Endothelial cell of umbilical vein (primary cell): ENCODE results near the gene ZNF385C. TPM values are rescaled to one million over a fixed set of nuclear protein-coding genes. Genes with fewer than 3 reads are reported as not detected.

ENCODE experiments used
- BruUV-seq: library from RNA; stranded (reverse); fragments of 400-500 nt; replicated peaks from 2 replicates; lab custom pipeline; 2021; lab: Mats Ljungman, UMichigan
- CTCF ChIA-PET: fragments of 300-600, 350-600 bp; sonication (Branson Sonifier 250); formaldehyde crosslinking; loops from one replicate; lab custom pipeline; 2021; ENCODE audit warnings: antibody characterized with exemption, inconsistent platforms; lab: Charles Lee
- POLR2A ChIA-PET: fragments of 300-600, 350-600 bp; sonication (Branson Sonifier 250); formaldehyde crosslinking; loops from one replicate; lab custom pipeline; 2021; ENCODE audit warnings: antibody characterized with exemption, inconsistent platforms; lab: Charles Lee
- DNase-seq: peaks from one replicate; pipeline ENCODE4 v3.0.0-alpha.2; 2011; ENCODE audit warnings: low read depth, low spot score
- FAIRE-seq: peaks from 2 replicates; lab custom pipeline; 2011; peaks lifted over from hg19 to GRCh38; lab: Jason Lieb, UNC
- H2AFZ ChIP-seq: 2 replicates; pipeline ENCODE4 v1.6.0; 2012; ENCODE audit warnings: low read depth, low read length, control low read depth, inconsistent platforms
- H3K27ac ChIP-seq: 2 replicates; pipeline ENCODE4 v1.5.1; 2011; ENCODE audit warnings: low read depth, mild to moderate bottlenecking, control low read depth, low read length, moderate library complexity; ENCODE audit not compliant: insufficient read depth
- H3K27me3 ChIP-seq, 2 experiments: 2 replicates each; pipeline versions ENCODE4 v1.6.0 to v1.6.1; 2011; ENCODE audit warnings: low read length in 2 of 2, mixed read lengths in 1 of 2; ENCODE audit not compliant: control insufficient read depth in 2 of 2, insufficient read depth in 2 of 2
- H3K36me3 ChIP-seq, 2 experiments: 2 replicates in 1 of 2; 3 replicates in 1 of 2; pipeline ENCODE4 v1.5.1; 2011; ENCODE audit warnings: low read length in 2 of 2, mild to moderate bottlenecking in 1 of 2, moderate library complexity in 1 of 2; ENCODE audit not compliant: control insufficient read depth in 2 of 2, insufficient read depth in 2 of 2; ENCODE audit errors: extremely low read depth in 1 of 2
- H3K4me1 ChIP-seq: 3 replicates; pipeline ENCODE4 v1.5.1; 2011; ENCODE audit warnings: mild to moderate bottlenecking, low read length; ENCODE audit not compliant: control insufficient read depth, insufficient read depth; ENCODE audit errors: extremely low read depth
- H3K4me2 ChIP-seq: 2 replicates; pipeline ENCODE4 v1.6.1; 2011; ENCODE audit warnings: low read length, control low read depth, mixed read lengths; ENCODE audit not compliant: insufficient read depth
- H3K4me3 ChIP-seq, 3 experiments: fragments of 200-600 bp in 1 of 3; sonication (generic), shearing (Covaris generic) in 1 of 3; replicated peaks in 1 of 3; 2 replicates each; pipeline ENCODE4 v1.5.1; 2011 to 2016; ENCODE audit warnings: control low read depth in 3 of 3, low read length in 3 of 3, mild to moderate bottlenecking in 2 of 3, inconsistent platforms in 1 of 3, low read depth in 1 of 3, moderate library complexity in 1 of 3; ENCODE audit not compliant: insufficient read depth in 1 of 3
- H3K79me2 ChIP-seq: 2 replicates; pipeline ENCODE4 v1.6.0; 2012; ENCODE audit warnings: low read length, inconsistent platforms; ENCODE audit not compliant: control insufficient read depth, insufficient read depth
- H3K9ac ChIP-seq: replicated peaks from 2 replicates; pipeline ENCODE3; 2011; ENCODE audit warnings: low read length, control low read depth; ENCODE audit not compliant: insufficient read depth; ENCODE audit errors: extremely low read depth
- H3K9me1 ChIP-seq: replicated peaks from 3 replicates; pipeline ENCODE4 v1.6.0; 2011; ENCODE audit warnings: mild to moderate bottlenecking, low read length; ENCODE audit not compliant: control insufficient read depth, insufficient read depth; ENCODE audit errors: extremely low read depth
- H3K9me3 ChIP-seq: replicated peaks from 2 replicates; pipeline ENCODE4 v1.5.1; 2012; ENCODE audit warnings: low read length, inconsistent platforms; ENCODE audit not compliant: control insufficient read depth, insufficient read depth
- H4K20me1 ChIP-seq: replicated peaks from 2 replicates; pipeline ENCODE3; 2011; ENCODE audit warnings: mild to moderate bottlenecking, low read length; ENCODE audit not compliant: control insufficient read depth, insufficient read depth; ENCODE audit errors: extremely low read depth
- EZH2 ChIP-seq: IDR thresholded peaks from 2 replicates; pipeline ENCODE4 v1.6.1; 2012; ENCODE audit warnings: borderline replicate concordance, low read depth, mild to moderate bottlenecking, moderate library complexity, low read length, inconsistent platforms; ENCODE audit not compliant: severe bottlenecking
- FOS ChIP-seq: IDR thresholded peaks from 2 replicates; pipeline ENCODE4 v1.6.1; 2011; ENCODE audit warnings: mild to moderate bottlenecking, low read length, moderate library complexity, borderline replicate concordance; ENCODE audit not compliant: insufficient read depth
- GATA2 ChIP-seq: IDR thresholded peaks from 2 replicates; pipeline ENCODE4 v1.7.0; 2011; ENCODE audit warnings: low read depth, mild to moderate bottlenecking, moderate library complexity, mixed read lengths, low read length; ENCODE audit not compliant: insufficient read length, insufficient read depth
- JUN ChIP-seq: IDR thresholded peaks from 2 replicates; pipeline ENCODE4 v1.6.1; 2011; ENCODE audit warnings: borderline replicate concordance, low read depth; ENCODE audit not compliant: insufficient read length, insufficient read depth
- MAX ChIP-seq: IDR thresholded peaks from 2 replicates; pipeline ENCODE4 v1.6.1; 2011; ENCODE audit not compliant: insufficient read depth, insufficient read length
- MYC ChIP-seq: IDR thresholded peaks from one replicate; pipeline ENCODE4 v1.6.1; 2011; ENCODE audit warnings: mild to moderate bottlenecking, low read depth, low read length
- POLR2A ChIP-seq: IDR thresholded peaks from 2 replicates; pipeline ENCODE4 v1.6.1; 2012; ENCODE audit warnings: low read depth, mild to moderate bottlenecking, control low read depth, low read length
- POLR2AphosphoS5 ChIP-seq: IDR thresholded peaks from 2 replicates; pipeline ENCODE4 v1.6.1; 2012; ENCODE audit warnings: low read depth, mild to moderate bottlenecking, control low read depth, low read length, moderate library complexity; ENCODE audit not compliant: insufficient read depth
- dilution Hi-C: fragments of 300-500 bp; cut with MboI; formaldehyde crosslinking; loops from one replicate; pipeline ENCODE4 v1.15.0; 2019; ENCODE audit warnings: low sequenced_read_pairs; ENCODE audit not compliant: extremely low pct_ligation_motif_present
- intact Hi-C: fragments of 100-400 bp; cut with micrococcal nuclease; formaldehyde crosslinking; loops from one replicate; pipeline ENCODE4 v1.10.0; 2022
- polyA plus RNA-seq, 4 experiments: library from polyadenylated mRNA; depleted of rRNA in 3 of 4; stranded (reverse) in 3 of 4; unstranded in 1 of 4; fragments of >200 nt; gene quantifications; 2 replicates each; pipeline versions ENCODE4 v1.2.1 to v1.2.3, GENCODE V29; 2011 to 2012; ENCODE audit warnings: missing spikeins in 1 of 4
- total RNA-seq: library from RNA; stranded (reverse); gene quantifications from 2 replicates; pipeline ENCODE4 v1.2.3, GENCODE V29; 2021
- TF ChIP-seq, protein P1 (sequence below), 2 donors: IDR thresholded peaks; 1 replicate in 1 of 2; 2 replicates in 1 of 2; pipeline ENCODE4 v1.5.1; 2011; ENCODE audit warnings: low read length in 2 of 2, mild to moderate bottlenecking in 2 of 2, moderate library complexity in 2 of 2, control low read depth in 1 of 2, inconsistent platforms in 1 of 2, low read depth in 1 of 2; ENCODE audit not compliant: insufficient read depth in 1 of 2; ENCODE audit errors: extremely low read depth in 1 of 2

Gene ZNF385C
- total and polyA plus RNA-seq, 2 donors (not counting 3 experiments of a cell fraction or from before 2014, with no cell fraction given): 0.07 TPM; not detected in 1

DNA sequence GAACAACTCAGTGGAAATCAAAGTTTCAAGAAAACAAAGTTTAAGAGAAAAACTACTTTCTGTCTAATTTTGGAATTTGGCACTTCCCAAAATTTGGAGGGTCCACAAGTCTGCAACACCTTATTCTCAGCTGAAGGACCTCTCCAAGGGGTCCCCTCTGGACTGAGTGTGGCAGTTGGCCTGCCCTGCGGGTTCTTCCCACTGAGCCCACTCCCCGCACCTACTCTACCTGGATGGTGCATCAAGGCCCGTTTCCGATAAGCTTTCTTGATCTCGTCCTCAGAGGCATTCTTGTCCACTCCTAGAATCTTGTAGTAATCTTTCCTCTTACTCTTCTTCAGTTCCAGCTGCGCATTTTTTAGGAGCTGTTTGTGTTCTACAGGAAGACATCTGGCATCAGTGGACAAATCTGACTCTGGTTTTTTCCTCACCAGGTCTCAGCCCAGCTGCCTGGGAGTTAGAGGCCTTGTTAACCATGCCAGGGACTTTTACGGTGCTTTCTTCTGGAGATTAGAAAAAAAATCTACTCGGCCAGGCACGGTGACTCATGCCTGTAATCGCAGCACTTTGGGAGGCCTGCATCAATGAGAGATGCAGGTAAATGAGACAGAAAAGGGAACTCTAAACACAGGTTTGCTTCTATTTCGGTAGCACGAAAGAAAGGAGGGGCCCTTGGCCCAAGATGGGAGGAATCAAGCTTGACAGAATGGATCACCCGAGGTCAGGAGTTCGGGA, 116.1 kb downstream of the ZNF385C start:
- no peak overlapping the region for H3K4me2 ChIP-seq
- no peaks in the 10 kb centered on the region for H3K4me1 ChIP-seq
- no peak for DNase-seq
- H3K36me3 ChIP-seq: peaks cover 19 to 38% of the 10 kb centered on the region in 2 experiments
- no peaks in the 10 kb centered on the region for H3K9me1 ChIP-seq
- H4K20me1 ChIP-seq: no peaks in the 10 kb centered on the region
- FAIRE-seq: no peak
- BruUV-seq: no TSS peak
- H3K9ac ChIP-seq: no peak overlapping the region
- H3K27me3 ChIP-seq: no peaks in the 10 kb centered on the region
- ChIA-PET POLR2A (no interaction called here), CTCF (interaction anchor here (0.9 kb wide), 1 partner anchor 9 kb away, joined by 3 read pairs; no protein-coding TSS in a partner anchor)
- H3K79me2 ChIP-seq: no peaks in the 10 kb centered on the region
- H3K9me3 ChIP-seq: no peaks in the 10 kb centered on the region
- intact Hi-C loops: no loop called here
- H3K27ac ChIP-seq: no peak overlapping the region
- no peak overlapping the region for H3K4me3 ChIP-seq
- dilution Hi-C loops: no loop called here
- H2AFZ ChIP-seq: no peak overlapping the region
- no peak for TF ChIP-seq POLR2AphosphoS5
- no peak for TF ChIP-seq POLR2A
- TF ChIP-seq EZH2: no peak
- no peak for TF ChIP-seq MYC
- TF ChIP-seq MAX: no peak
- no peak for TF ChIP-seq FOS

DNA sequence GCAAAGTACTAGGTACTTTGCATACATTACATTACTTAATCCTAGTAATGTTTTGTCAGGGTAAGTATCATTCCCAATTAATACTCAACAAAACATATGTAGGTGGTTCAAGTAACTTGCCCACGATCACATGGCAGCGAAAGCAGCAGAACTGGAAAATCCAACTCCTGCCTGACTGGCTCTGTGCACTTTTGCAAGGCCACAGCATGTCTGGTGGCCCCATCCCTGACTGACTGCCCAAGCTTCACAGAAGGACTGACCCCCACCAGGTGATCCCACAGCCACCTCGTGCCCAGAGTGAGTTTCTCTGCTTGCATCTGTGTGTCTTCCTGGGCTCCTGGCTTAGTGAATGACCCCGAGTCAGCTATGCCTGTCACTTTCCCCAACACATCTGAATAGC, 120.3 kb downstream of the ZNF385C start:
- Histone ChIP-seq H3K9me1 (no peaks in the 10 kb centered on the region), H3K36me3 (peaks cover 17 to 63% of the 10 kb centered on the region in 2 experiments), H3K4me2 (no peak overlapping the region), H3K27ac (no peak overlapping the region), H3K4me1 (no peaks in the 10 kb centered on the region), H2AFZ (no peak overlapping the region), H4K20me1 (no peaks in the 10 kb centered on the region), H3K4me3 (no peak overlapping the region), H3K27me3 (no peaks in the 10 kb centered on the region), H3K79me2 (no peaks in the 10 kb centered on the region), H3K9me3 (no peaks in the 10 kb centered on the region), H3K9ac (no peak overlapping the region)
- DNase-seq: no peak
- CTCF ChIA-PET: interaction anchor here (1.1 to 1.5 kb wide), 4 partner anchors 12 to 39 kb away, joined by 4 to 6 read pairs (median 4); partner anchors contain the start of genes CNP and DNAJC7
- no TSS peak for BruUV-seq
- FAIRE-seq: no peak
- dilution Hi-C loops (no loop called here), intact Hi-C loops (no loop called here)
- TF ChIP-seq EZH2 (no peak), MAX (no peak), POLR2AphosphoS5 (no peak), MYC (no peak), GATA2 (no peak), POLR2A (no peak), JUN (no peak), FOS (no peak)
- TF ChIP-seq, protein P1, sequence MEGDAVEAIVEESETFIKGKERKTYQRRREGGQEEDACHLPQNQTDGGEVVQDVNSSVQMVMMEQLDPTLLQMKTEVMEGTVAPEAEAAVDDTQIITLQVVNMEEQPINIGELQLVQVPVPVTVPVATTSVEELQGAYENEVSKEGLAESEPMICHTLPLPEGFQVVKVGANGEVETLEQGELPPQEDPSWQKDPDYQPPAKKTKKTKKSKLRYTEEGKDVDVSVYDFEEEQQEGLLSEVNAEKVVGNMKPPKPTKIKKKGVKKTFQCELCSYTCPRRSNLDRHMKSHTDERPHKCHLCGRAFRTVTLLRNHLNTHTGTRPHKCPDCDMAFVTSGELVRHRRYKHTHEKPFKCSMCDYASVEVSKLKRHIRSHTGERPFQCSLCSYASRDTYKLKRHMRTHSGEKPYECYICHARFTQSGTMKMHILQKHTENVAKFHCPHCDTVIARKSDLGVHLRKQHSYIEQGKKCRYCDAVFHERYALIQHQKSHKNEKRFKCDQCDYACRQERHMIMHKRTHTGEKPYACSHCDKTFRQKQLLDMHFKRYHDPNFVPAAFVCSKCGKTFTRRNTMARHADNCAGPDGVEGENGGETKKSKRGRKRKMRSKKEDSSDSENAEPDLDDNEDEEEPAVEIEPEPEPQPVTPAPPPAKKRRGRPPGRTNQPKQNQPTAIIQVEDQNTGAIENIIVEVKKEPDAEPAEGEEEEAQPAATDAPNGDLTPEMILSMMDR (IDR thresholded peaks at IDR 0.05; ENCODE audit: extremely low read depth in 1 of 2, insufficient read depth in 1 of 2, low read depth in 1 of 2, low read length in 2 of 2): no peak
- POLR2A ChIA-PET: no interaction called here
